ENCODE measurements around the gene PKIG. TPM values are rescaled to one million over a fixed set of nuclear protein-coding genes. Genes with fewer than 3 reads are reported as not detected.

The PKIG gene
- total and polyA plus RNA-seq, 2 of the 8 experiments (the other 6 are each of a cell fraction or from before 2014, with no cell fraction given): 26.7 to 34.3 TPM

GRCh38 chr20:44586289-44586911 lies 4.0 kb downstream of the PKIG start:
- Histone ChIP-seq H3K18ac (ENCODE audit: extremely low read depth, low read length) (no peak overlapping the region), H2AK5ac (ENCODE audit: low read depth, low read length) (no peak overlapping the region), H3K27ac (ENCODE audit: low read depth, low read length) (no peak overlapping the region), H3K4me1 (replicated peaks in 1 of 4; ENCODE audit: control insufficient read depth in 3 of 4, insufficient read depth in 4 of 4, low read length in 3 of 4) (peaks cover 7 to 17% (median 11%) of the 10 kb centered on the region in 4 experiments), H4K8ac (ENCODE audit: extremely low read depth, insufficient read depth, low read length) (no peak overlapping the region), H3K4me3 (ENCODE audit: extremely low read depth in 1 of 4, insufficient read depth in 2 of 4, low read depth in 3 of 4, low read length in 4 of 4) (no peak overlapping the region), H3K4me2 (ENCODE audit: insufficient read depth in 1 of 2, low read depth in 2 of 2, low read length in 2 of 2) (peak overlapping the region in 1 of 2 experiments; percentile 53; a peak in 1 of 4 replicates), H4K5ac (ENCODE audit: insufficient read length, low read depth, low read length) (no peak overlapping the region), H4K91ac (replicated peaks; ENCODE audit: insufficient read length, low read length) (no peak overlapping the region), H3K23ac (ENCODE audit: insufficient read length) (no peak overlapping the region), H3K23me2 (ENCODE audit: low read depth, low read length) (no peaks in the 10 kb centered on the region), H2BK120ac (replicated peaks; ENCODE audit: low read depth, low read length) (no peak overlapping the region), H3K36me3 (ENCODE audit: control insufficient read depth in 2 of 4, insufficient read depth in 4 of 4, low read length in 3 of 4) (no peaks in the 10 kb centered on the region), H3K79me1 (ENCODE audit: low read depth, low read length) (no peaks in the 10 kb centered on the region; the same call in 1 of the 2 replicates), H2BK12ac (ENCODE audit: low read depth, low read length) (no peak overlapping the region), H2BK15ac (ENCODE audit: low read length) (no peak overlapping the region), H3K4ac (replicated peaks; ENCODE audit: insufficient read length, low read depth, low read length) (no peak overlapping the region), H2AFZ (ENCODE audit: low read length) (no peak overlapping the region), H3K56ac (replicated peaks; ENCODE audit: insufficient read length, low read depth, low read length) (no peak overlapping the region), H3K9me3 (ENCODE audit: insufficient read depth in 2 of 2, low read depth in 1 of 2, low read length in 1 of 2) (no peaks in the 10 kb centered on the region), H4K20me1 (replicated peaks in 1 of 2; ENCODE audit: control insufficient read depth in 1 of 2, insufficient read depth in 2 of 2, low read length in 2 of 2) (peaks cover 0 to 1% of the 10 kb centered on the region in 2 experiments), H3K79me2 (ENCODE audit: control insufficient read depth in 1 of 2, insufficient read depth in 2 of 2, low read length in 2 of 2) (no peaks in the 10 kb centered on the region), H3K27me3 (replicated peaks in 1 of 4; ENCODE audit: control insufficient read depth in 3 of 4, extremely low read depth in 1 of 4, insufficient read depth in 3 of 4, low read length in 3 of 4) (no peaks in the 10 kb centered on the region), H3K14ac (ENCODE audit: insufficient read length) (no peak overlapping the region), H3K9ac (replicated peaks in 1 of 4; ENCODE audit: extremely low read depth in 1 of 4, low read depth in 3 of 4, low read length in 3 of 4) (no peak overlapping the region), H2BK20ac (ENCODE audit: low read length) (no peak overlapping the region), H2BK5ac (ENCODE audit: low read depth, low read length) (no peak overlapping the region)
- WGBS, 2 experiments (ENCODE audit: extremely low coverage in 1 of 2, insufficient coverage in 1 of 2, insufficient read length in 1 of 2, insufficient replicate concordance in 2 of 2, low coverage in 1 of 2, low lambda C conversion rate in 2 of 2, missing lambda C conversion rate in 1 of 2): 94% methylated on average over 3 of the region's 3 CpGs; no CpG with 5 or more reads in 1 of the 2 experiments
- ChIA-PET POLR2A (ENCODE audit: partially characterized antibody) (interaction anchor here (1.0 kb wide), 1 partner anchor 33 kb away, joined by 3 read pairs; no protein-coding TSS in a partner anchor), CTCF (ENCODE audit: partially characterized antibody) (interaction anchor here (1.2 to 3.3 kb wide), 6 partner anchors 9 to 24 kb away, joined by 5 to 18 read pairs (median 10); no protein-coding TSS in a partner anchor)
- DNase-seq (ENCODE audit: low read depth in 1 of 2, low spot score in 2 of 2) (no peak), FAIRE-seq (no peak)
- TF ChIP-seq TBP (IDR thresholded peaks at IDR 0.05; ENCODE audit: low read depth, low read length) (no peak), RXRA (IDR thresholded peaks at IDR 0.05; ENCODE audit: insufficient read depth, low read depth, low read length) (no peak), HDAC2 (IDR thresholded peaks at IDR 0.05; ENCODE audit: borderline replicate concordance in 1 of 2, low read depth in 2 of 2, low read length in 2 of 2) (no peak), SAP30 (IDR thresholded peaks at IDR 0.05; ENCODE audit: insufficient read depth, insufficient replicate concordance, low read length) (no peak), CBX5 (IDR thresholded peaks at IDR 0.05; ENCODE audit: low read depth, low read length) (no peak), TAF1 (IDR thresholded peaks at IDR 0.05; ENCODE audit: low read depth, low read length) (no peak), FOSL1 (IDR thresholded peaks at IDR 0.05; ENCODE audit: insufficient read depth, low read depth, low read length) (no peak), SP4 (IDR thresholded peaks at IDR 0.05; ENCODE audit: low read length) (no peak), SRF (IDR thresholded peaks at IDR 0.05; ENCODE audit: low read depth, low read length) (no peak), TEAD4 (IDR thresholded peaks at IDR 0.05; ENCODE audit: low read depth, low read length) (no peak), RFX5 (IDR thresholded peaks at IDR 0.05; ENCODE audit: borderline replicate concordance, low read depth, low read length) (no peak), EP300 (IDR thresholded peaks at IDR 0.05; ENCODE audit: borderline replicate concordance in 1 of 2, low read depth in 2 of 2, low read length in 2 of 2) (no peak)
